ENCODE data around the gene SS18L1. TPM values are rescaled to one million over a fixed set of nuclear protein-coding genes. Genes with fewer than 3 reads are reported as not detected.

SS18L1 gene
- total and polyA plus RNA-seq, 2 experiments from 2014 or later = 6.5 to 32.6 TPM

DNA sequence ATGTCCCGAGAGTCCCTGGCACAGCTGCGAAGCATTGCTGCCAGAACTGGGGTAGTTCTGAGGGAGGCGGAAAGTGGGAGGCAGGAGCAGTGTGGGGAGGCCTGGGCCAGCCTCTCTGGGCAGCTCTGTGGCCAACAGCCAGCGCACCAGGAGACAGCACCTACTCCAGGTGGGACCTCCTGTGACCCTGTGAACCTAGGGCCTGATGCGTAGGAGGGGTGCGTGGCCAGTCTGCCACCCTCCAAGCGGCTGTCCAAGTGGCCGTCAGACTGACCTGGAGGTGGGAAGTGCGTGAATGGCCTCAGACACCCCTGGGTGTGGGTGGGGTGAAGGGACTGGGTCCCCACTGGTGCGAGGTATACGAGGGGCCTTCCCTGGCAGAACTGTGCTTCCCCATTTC is 15.5 kb downstream of the SS18L1 start:
- Histone ChIP-seq H3K36me3 (ENCODE audit: insufficient read depth) (peaks cover 9% of the 10 kb centered on the region; the same call in 1 of the 2 replicates), H2AFZ (no peak overlapping the region), H3K4me1 (ENCODE audit: insufficient read depth) (peaks cover 23% of the 10 kb centered on the region), H3K9me2 (ENCODE audit: insufficient read depth) (no peaks in the 10 kb centered on the region), H3K27ac (ENCODE audit: low read depth) (no peak overlapping the region), H3K4me3 (no peak overlapping the region), H3K4me2 (no peak overlapping the region), H4K20me1 (replicated peaks; ENCODE audit: insufficient read depth) (peaks cover 23% of the 10 kb centered on the region), H3K27me3 (ENCODE audit: insufficient read depth) (no peaks in the 10 kb centered on the region), H3K79me2 (replicated peaks; ENCODE audit: insufficient read depth) (peaks cover 46% of the 10 kb centered on the region), H3F3A (replicated peaks; ENCODE audit: low read depth) (peaks cover 8% of the 10 kb centered on the region; the same call in 1 of the 2 replicates)
- TF ChIP-seq, protein P1, sequence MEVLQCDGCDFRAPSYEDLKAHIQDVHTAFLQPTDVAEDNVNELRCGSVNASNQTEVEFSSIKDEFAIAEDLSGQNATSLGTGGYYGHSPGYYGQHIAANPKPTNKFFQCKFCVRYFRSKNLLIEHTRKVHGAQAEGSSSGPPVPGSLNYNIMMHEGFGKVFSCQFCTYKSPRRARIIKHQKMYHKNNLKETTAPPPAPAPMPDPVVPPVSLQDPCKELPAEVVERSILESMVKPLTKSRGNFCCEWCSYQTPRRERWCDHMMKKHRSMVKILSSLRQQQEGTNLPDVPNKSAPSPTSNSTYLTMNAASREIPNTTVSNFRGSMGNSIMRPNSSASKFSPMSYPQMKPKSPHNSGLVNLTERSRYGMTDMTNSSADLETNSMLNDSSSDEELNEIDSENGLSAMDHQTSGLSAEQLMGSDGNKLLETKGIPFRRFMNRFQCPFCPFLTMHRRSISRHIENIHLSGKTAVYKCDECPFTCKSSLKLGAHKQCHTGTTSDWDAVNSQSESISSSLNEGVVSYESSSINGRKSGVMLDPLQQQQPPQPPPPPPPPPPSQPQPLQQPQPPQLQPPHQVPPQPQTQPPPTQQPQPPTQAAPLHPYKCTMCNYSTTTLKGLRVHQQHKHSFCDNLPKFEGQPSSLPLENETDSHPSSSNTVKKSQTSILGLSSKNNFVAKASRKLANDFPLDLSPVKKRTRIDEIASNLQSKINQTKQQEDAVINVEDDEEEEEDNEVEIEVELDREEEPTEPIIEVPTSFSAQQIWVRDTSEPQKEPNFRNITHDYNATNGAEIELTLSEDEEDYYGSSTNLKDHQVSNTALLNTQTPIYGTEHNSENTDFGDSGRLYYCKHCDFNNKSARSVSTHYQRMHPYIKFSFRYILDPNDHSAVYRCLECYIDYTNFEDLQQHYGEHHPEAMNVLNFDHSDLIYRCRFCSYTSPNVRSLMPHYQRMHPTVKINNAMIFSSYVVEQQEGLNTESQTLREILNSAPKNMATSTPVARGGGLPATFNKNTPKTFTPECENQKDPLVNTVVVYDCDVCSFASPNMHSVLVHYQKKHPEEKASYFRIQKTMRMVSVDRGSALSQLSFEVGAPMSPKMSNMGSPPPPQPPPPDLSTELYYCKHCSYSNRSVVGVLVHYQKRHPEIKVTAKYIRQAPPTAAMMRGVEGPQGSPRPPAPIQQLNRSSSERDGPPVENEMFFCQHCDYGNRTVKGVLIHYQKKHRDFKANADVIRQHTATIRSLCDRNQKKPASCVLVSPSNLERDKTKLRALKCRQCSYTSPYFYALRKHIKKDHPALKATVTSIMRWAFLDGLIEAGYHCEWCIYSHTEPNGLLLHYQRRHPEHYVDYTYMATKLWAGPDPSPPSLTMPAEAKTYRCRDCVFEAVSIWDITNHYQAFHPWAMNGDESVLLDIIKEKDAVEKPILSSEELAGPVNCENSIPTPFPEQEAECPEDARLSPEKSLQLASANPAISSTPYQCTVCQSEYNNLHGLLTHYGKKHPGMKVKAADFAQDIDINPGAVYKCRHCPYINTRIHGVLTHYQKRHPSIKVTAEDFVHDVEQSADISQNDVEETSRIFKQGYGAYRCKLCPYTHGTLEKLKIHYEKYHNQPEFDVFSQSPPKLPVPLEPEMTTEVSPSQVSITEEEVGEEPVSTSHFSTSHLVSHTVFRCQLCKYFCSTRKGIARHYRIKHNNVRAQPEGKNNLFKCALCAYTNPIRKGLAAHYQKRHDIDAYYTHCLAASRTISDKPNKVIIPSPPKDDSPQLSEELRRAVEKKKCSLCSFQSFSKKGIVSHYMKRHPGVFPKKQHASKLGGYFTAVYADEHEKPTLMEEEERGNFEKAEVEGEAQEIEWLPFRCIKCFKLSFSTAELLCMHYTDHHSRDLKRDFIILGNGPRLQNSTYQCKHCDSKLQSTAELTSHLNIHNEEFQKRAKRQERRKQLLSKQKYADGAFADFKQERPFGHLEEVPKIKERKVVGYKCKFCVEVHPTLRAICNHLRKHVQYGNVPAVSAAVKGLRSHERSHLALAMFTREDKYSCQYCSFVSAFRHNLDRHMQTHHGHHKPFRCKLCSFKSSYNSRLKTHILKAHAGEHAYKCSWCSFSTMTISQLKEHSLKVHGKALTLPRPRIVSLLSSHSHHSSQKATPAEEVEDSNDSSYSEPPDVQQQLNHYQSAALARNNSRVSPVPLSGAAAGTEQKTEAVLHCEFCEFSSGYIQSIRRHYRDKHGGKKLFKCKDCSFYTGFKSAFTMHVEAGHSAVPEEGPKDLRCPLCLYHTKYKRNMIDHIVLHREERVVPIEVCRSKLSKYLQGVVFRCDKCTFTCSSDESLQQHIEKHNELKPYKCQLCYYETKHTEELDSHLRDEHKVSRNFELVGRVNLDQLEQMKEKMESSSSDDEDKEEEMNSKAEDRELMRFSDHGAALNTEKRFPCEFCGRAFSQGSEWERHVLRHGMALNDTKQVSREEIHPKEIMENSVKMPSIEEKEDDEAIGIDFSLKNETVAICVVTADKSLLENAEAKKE (CRISPR knock-in tag; IDR thresholded peaks at IDR 0.05) = no peak
- TF ChIP-seq NANOG (IDR thresholded peaks at IDR 0.05; ENCODE audit: borderline replicate concordance) (no peak), EZH2phosphoT487 (IDR thresholded peaks at IDR 0.05; ENCODE audit: unreplicated experiment) (no peak), STAT1 (IDR thresholded peaks at IDR 0.05; ENCODE audit: unreplicated experiment) (no peak), ZNF114 (CRISPR knock-in tag; IDR thresholded peaks at IDR 0.05) (no peak), ZNF331 (CRISPR knock-in tag; IDR thresholded peaks at IDR 0.05; ENCODE audit: low read depth) (no peak)
- TF ChIP-seq, protein P2, sequence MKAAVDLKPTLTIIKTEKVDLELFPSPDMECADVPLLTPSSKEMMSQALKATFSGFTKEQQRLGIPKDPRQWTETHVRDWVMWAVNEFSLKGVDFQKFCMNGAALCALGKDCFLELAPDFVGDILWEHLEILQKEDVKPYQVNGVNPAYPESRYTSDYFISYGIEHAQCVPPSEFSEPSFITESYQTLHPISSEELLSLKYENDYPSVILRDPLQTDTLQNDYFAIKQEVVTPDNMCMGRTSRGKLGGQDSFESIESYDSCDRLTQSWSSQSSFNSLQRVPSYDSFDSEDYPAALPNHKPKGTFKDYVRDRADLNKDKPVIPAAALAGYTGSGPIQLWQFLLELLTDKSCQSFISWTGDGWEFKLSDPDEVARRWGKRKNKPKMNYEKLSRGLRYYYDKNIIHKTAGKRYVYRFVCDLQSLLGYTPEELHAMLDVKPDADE (IDR thresholded peaks at IDR 0.05) = no peak
- peaks cover 24% of the 10 kb centered on the region for H3K4me1 Mint-ChIP-seq
- peaks cover 6% of the 10 kb centered on the region for H3K27me3 Mint-ChIP-seq (ENCODE audit: insufficient read depth, low read depth, poor library complexity)
- ATAC-seq (no peak), DNase-seq (ENCODE audit: low spot score) (no peak)
- no peak overlapping the region for H3K4me3 Mint-ChIP-seq
- no peak overlapping the region for H3K27ac Mint-ChIP-seq
- H3K36me3 Mint-ChIP-seq (ENCODE audit: low read depth) = peaks cover 41% of the 10 kb centered on the region
- no peaks in the 10 kb centered on the region for H3K9me3 Mint-ChIP-seq
